ENCODE data around the gene UGT1A7.

UGT1A7 gene

DNA sequence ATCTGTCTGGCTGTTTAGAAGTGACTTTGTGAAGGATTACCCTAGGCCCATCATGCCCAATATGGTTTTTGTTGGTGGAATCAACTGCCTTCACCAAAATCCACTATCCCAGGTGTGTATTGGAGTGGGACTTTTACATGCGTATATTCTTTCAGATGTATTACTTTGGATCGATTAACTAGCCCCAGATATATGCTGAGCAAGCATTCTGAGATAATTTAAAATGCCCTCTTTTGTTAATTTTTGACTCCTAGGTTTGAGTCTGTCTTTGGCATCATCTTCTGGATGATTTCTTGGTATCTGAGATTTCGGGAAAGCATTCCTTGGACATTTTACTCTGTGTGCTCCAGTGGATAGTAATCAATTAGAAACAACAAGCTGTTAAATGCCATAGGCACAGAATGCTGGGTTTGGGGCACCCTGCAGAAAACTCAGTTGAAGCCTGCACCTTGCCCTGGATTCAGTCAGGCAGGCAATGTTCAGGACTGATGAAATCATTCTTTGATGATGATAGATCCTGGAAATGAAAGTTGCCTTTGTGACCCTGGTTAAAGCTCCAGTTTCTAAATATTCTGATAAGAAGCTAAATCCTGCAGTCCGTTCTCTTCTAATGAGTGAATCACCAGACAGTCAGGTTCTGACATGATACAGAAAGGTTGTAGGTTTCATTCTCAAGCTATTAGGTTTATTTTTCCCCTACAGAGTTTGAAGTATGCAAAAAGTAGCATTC, 79.5 kb downstream of the UGT1A7 start:
- no peak for DNase-seq (ENCODE audit: low spot score)

DNA sequence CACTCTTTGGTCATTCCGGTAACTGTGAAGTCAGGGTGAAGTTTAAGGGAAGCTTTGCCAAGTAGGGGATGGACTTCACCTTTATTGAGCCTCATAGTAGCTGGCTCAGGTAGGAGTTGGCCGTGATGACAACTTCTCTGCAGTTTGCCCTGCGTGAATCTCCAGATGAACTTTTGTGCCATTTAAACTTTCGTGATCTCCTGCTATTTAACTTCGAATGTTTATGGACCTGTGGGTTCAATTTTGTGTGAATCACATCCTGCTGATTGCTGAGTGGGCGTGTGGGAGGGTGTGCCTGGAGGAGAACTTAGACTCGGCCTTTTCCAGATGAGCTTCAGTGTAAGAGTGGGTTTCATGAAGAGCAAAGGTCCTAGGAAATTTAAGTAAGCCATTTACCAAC, 82.6 kb downstream of the UGT1A7 start:
- DNase-seq (ENCODE audit: low spot score): no peak

DNA sequence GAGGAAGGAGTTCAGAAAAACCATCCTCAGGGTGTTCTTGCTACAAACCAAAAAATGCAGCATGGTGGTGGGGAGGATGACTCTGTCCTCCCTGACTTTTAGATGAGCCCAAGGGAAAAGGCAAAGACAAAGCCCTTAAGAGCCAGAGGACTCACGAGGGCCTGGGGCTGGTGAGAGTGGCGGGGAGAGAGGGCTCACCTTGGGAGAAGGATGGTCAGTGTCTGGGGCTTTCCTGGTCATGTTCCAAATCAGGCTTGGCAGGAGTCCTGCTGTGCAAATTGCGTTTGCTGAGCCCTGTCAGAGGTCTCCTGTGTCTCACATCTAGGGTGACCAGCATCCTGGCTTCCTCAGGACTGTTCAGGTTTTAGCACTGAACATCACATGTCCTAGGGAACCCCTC, 83.1 kb downstream of the UGT1A7 start:
- no peak for DNase-seq (ENCODE audit: low spot score)

- no peak for DNase-seq (ENCODE audit: low spot score)
These were observed 84.7 kb downstream of the UGT1A7 start for GRCh38 chr2:233766416-233766815.

DNA sequence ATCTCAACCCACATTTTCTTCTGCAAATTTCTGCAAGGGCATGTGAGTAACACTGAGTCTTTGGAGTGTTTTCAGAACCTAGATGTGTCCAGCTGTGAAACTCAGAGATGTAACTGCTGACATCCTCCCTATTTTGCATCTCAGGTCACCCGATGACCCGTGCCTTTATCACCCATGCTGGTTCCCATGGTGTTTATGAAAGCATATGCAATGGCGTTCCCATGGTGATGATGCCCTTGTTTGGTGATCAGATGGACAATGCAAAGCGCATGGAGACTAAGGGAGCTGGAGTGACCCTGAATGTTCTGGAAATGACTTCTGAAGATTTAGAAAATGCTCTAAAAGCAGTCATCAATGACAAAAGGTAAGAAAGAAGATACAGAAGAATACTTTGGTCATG, 86.4 kb downstream of the UGT1A7 start:
- no peak for DNase-seq (ENCODE audit: low spot score)

DNA sequence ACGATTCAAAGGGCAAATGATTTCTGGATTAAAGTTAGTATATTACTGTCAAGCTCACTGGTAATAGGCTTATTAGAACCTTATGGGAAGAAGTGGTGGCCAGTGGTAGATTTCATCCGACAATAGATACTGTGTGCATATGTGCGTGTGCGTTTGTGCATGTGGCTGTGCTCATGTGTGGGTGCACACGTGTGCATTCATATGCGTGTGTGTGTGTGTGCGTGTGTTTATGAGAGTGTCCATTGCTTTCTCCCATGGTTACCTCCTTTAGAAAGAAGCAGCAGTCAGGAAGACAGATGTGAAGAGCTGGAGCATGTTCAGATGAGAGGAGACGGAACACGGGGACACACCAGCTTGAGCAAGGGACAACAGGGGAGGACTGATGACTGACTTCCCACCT, 87.6 kb downstream of the UGT1A7 start:
- DNase-seq (ENCODE audit: low spot score): no peak

GRCh38 chr2:233772153-233772552, 90.5 kb downstream of the UGT1A7 start:
- DNase-seq (ENCODE audit: low spot score): no peak

DNA sequence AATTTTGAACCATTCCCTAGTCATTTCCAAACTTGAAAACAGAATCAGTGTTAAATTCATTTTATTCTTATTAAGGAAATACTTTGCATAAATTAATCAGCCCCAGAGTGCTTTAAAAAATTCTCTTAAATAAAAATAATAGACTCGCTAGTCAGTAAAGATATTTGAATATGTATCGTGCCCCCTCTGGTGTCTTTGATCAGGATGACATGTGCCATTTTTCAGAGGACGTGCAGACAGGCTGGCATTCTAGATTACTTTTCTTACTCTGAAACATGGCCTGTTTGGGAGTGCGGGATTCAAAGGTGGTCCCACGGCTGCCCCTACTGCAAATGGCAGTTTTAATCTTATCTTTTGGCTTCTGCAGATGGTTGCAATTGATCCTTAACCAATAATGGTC, 90.9 kb downstream of the UGT1A7 start:
- no peak for DNase-seq (ENCODE audit: low spot score)

DNA sequence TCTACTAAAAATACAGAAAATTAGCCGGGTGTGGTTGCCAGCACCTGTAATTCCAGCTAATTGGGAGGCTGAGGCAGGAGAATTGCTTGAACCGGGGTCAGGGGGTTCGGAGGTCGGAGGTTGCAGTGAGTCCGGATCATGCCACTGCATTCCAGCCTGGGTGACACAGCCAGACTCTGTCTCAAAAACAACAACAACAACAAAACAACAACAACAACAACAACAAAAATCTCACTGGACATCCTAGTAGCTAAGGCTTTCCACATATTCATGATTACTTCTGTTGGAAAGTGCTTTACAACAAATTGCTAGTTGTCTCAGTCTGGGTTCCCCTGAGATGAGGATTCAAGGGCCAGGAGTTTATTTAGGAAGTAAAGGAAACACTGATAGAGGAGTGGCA, 92.2 kb downstream of the UGT1A7 start:
- DNase-seq (ENCODE audit: low spot score): no peak

GRCh38 chr2:233775414-233775813, 93.7 kb downstream of the UGT1A7 start:
- DNase-seq (ENCODE audit: low spot score): no peak

DNA sequence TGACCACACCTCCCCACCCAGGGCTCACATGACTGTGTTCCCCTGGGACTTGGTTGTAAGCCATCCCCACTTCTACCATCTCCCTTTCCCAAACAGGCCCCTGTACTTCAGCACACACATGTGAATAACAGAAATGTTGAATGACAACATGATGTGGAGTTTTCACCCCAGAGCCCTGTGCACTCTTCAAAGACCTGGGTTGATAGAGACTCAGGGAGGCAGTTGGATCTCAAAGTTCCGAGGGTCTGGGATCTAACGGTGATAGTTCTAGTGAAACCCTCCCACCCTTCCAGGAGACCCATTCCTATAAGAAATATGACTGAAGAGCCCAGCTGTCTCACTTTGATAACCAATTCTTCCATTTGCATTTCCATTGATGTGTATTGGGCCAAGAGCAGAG, 96.3 kb downstream of the UGT1A7 start, which contains the start of gene MROH2A:
TSS of gene MROH2A (plus strand) at position 301 of the 400 bp plus-strand sequence. CDS start 1,029 bp downstream, outside the sequence.
- no peak for DNase-seq (ENCODE audit: low spot score)

DNA sequence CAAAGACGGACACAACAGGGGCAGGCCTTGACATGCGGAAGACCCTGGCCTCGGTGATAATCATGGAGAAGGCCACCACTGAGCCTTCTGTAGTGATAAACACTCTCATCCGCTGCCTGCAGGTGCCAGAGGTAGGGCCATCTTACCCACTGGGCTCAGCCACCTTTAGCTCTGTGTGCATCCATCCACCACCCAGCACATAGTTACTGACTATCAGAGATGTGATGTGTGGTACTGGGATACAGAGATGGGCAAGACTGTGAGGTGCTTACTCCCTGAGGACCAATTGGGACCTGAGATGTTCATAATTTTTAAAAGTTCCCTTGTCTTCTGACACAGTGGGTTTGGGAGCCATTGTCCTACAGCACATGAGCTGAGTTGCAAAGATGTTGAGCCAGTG, 98.0 kb downstream of the UGT1A7 start:
- DNase-seq (ENCODE audit: low spot score): no peak

DNA sequence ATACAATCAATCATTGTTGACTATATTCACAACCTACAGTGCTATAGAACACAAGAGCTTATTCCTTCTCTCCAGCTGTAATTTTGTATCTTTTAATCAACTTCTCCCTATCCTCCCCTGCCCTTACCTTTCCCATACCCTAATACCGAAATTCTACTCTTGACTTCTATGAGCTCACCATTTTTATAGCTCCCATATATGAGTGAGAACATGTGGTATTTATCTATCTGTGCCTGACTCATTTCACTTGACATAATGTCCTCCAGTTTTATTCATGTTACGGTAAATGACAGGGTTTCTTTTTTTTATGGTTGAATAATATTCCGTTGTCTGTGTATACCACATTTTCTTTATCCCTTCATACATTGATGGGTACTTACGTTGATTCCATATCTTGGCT, 99.1 kb downstream of the UGT1A7 start:
- no peak for DNase-seq (ENCODE audit: low spot score)

DNA sequence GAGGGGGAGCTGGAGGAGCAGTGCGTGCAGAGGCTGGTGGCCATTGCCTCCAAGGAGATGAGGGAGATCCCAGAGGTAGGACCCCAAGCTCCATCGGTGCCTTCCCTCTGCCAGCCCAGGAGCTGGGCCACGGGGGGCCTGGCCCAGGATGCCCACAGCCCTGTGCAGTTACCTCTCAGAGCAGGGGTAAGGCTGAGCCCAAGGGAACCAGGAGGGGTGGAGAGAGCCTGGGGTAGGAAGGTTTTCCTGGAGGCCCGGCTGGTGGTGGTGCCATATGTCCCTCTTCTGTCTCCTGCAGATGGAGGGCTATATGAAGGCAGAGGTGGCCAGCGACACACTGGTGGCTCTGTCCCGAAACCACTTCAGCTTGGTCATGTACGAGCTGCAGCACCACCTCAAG, 107.9 kb downstream of the UGT1A7 start:
- no peak for DNase-seq (ENCODE audit: low spot score)

- no peak for DNase-seq (ENCODE audit: low spot score)
These were observed 109.6 kb downstream of the UGT1A7 start for GRCh38 chr2:233791151-233791882.

DNA sequence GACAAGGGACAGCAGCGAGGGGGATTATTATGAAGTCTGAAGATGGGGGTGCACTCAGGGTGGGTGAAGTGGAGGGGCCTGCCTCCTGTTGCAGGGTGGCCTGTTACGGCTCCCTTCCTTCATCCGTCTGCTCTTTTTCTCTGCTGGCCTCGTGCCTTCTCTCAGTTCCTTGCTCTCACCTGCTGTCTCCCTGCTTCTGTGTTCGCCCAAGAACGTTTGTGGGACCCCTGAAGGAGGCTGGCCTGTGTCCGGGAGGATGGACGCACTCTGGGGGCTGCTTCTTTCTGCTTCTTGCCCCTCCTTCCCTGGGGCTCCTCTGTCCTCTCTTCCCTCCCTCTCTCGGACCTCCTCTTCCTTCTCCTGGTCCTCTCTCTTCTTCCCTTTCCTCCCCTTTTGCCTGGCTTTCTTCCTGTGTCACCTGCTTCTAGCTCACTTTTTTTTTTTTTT, 110.2 kb downstream of the UGT1A7 start:
- no peak for DNase-seq (ENCODE audit: low spot score)

- DNase-seq (ENCODE audit: low spot score): no peak
These were observed 111.0 kb downstream of the UGT1A7 start for GRCh38 chr2:233792720-233793119.

DNA sequence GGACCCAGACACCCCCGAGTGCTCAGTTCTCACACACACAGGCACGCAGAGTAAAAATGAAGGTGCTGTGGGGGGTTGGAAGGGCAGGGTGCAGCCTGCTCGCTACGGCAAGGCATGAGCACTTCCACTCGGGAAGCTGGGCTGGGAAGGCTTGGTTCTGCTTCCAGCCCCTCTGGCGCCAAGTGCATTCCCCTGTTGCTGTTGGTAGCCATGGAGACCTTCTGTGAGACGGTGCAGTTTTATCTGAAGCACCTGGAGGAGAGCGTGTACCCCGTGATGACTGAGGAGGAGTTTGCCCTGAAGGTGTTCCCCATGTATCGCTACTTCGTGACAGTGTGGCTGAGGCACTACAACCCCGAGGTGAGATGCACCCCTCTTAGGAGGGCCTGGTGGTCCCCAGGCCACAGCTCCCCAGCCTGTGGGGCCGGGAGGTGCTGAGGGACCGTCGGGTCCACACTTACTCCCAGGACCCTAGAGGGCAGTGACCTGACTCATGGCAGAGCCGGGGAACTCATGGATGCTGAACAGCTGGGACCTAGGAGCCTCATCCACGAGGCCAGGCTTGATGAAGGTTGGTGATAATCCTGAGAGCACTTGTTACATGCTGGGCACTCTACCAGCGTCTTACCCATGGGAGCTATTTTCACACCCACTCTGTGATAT, 111.9 kb downstream of the UGT1A7 start:
- DNase-seq (ENCODE audit: low spot score): no peak

DNA sequence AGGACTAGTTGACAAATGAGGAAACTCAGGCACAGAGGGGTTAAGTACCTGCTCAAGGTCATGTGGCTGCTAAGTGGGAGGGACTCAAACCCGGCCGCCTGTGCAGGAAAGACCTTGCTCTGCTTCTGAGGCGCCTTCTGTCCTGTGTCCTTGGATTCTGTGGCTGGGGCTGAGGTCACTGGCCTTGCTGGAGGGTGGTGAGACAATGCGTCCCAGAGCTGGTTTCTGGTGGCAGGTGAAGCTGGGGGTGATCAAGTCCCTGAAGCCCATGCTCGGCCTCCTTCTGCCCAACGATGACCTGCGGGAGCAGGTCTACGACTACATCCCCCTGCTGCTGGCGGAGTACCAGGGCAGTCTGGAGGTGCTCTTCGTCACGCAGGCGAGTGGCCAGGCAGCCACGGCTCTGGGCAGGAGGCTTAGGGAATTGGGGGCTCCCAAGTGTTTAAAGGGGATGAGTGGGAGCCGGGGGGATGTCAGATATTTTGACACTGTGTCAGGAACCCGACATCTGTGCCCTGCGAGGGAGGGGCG, 112.5 kb downstream of the UGT1A7 start:
- DNase-seq (ENCODE audit: low spot score): no peak

DNA sequence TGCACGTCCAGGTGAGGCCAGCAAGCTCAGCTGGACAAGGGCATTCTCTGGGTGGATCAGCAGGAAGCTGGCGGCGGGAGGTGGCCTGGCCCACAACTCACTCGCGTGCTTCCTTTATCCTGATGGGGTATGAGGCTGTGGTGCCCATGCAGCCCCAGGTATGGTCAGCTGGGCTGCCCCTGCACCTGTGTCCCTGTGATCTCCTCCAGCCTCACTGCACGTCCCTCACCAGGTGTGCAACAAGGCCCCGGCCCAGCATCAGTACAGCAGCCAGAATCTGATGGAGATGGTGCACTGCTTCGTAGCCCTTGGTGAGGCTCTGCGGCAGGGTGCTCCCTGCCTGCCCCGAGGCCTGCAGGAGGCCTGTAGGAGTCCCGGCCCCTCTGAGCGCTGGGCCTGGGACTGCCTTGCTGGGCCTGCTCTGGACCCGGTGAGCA, 114.1 kb downstream of the UGT1A7 start:
- DNase-seq (ENCODE audit: low spot score): no peak

GRCh38 chr2:233796254-233796653, 114.6 kb downstream of the UGT1A7 start:
- no peak for DNase-seq (ENCODE audit: low spot score)

DNA sequence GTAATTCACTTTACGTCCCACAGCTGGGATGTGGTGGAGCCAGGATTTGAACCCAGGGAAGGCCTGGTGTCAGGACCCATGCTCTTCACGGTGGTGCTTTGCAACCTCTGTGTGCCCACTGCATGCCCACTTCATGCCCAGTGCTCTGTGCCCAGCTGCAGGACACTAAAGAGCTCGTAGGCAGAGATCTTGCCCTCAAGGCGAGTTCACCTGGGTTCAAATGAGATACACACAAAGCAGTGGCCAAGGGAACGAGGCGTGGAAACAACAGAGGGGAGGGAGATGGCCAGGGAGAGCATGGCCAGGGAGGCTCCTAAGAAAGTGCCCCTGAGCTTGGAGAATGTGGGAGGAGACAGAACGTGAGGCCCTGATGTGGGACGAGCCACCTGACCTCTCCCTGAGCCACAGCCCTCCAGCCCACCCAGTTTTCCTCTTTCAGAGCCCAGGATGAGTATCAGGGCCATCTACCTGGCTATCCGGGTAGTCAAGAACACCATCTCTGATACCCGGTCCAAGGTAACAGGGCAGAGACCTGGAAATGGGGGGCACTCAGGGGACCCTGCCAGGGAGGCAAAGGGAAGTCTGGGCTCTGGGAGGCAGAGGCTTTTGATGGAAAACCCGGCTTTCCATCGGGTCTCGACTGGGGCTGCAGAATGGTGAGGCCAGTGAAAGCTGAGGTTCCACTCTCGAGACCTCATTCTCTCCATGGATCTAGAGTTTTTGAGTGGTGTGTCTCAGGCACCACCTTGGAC, 116.8 kb downstream of the UGT1A7 start:
- no peak for DNase-seq (ENCODE audit: low spot score)
